NCI-H2171 (cell line): ENCODE measurements around the gene KNL1.
A peak's percentile ranks its signal among the peaks of the same experiment; 100 is the strongest.
"Not testable (repeated sequence)": the region's sequence is repeated elsewhere in the genome, so short reads cannot be mapped to it uniquely, and the experiment has no call there.

Source experiments
- DNase-seq: peaks from one replicate; lab custom pipeline; 2025; lab: John Stamatoyannopoulos, UW

The KNL1 gene

GRCh38 chr15:40593588-40594428, at the start of gene KNL1:
Gene KNL1 (plus strand): TSS chr15:40594249. CDS start chr15:40602932, 8,683 bp downstream.
- peak; percentile 84 for DNase-seq

DNA sequence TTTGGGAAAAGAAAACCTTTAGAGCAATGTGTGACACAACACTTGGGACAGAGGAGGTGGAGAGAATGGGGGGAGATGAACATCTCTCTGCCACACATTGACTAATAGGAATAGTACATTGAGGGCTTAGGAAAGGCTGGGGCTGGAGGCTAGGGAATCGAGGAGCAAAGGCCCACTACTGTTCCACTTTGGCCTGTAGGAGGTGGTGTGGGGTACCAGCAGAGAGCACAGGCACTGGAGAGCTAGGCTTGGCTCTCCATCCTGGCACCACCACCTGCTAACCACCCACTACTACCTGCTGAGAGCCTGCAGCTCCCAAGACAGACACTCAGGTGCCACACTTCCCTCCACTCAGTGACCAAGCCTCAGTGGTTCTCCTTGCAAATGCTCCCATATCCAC, 48.6 kb upstream of the KNL1 start:
- DNase-seq: no peak

GRCh38 chr15:40548610-40549009, 45.4 kb upstream of the KNL1 start:
- DNase-seq: no peak

DNA sequence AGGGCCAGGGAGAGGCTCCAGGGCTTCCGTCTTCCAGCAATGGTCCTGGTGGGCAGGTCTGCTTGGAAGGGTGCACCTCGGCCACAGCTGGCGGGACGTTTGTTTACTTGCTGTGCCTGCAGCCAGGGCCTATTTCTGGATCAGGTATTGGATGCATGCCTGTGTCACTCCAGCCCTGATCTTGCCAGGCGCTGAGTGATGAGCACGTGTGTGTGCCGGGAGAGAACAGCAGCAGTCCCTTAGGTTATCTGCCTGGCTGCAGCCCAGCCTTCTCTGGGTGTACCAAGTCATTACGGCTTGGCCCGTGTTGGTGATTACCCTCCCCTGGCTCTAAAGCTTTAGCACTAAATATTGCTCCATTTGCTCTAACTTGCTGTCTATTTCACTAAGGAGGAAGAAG, 44.2 kb upstream of the KNL1 start:
- no peak for DNase-seq

GRCh38 chr15:40550341-40551037, 43.6 kb upstream of the KNL1 start:
- DNase-seq: no peak

DNA sequence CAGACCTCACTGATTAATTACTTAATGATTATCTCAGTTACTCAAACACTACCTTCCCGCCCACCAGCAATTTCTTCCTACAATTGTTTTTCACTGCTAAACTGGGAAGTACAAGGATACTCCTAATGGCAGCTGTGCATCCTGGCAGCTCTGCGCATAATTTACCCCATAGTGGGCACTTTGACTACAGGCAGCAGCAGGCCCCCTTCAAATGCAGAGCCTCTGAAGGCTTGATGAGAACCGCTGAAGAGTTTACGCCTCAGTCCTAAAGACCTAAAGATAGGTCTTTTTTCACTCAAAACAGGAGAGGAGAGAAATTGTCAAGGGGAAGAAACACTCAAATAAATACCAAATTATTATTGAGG, 39.9 kb upstream of the KNL1 start:
- no peak for DNase-seq

GRCh38 chr15:40555876-40556275, 38.2 kb upstream of the KNL1 start:
- DNase-seq: no peak

- DNase-seq: no peak
Observed at GRCh38 chr15:40558952-40559742, 34.9 kb upstream of the KNL1 start.

DNA sequence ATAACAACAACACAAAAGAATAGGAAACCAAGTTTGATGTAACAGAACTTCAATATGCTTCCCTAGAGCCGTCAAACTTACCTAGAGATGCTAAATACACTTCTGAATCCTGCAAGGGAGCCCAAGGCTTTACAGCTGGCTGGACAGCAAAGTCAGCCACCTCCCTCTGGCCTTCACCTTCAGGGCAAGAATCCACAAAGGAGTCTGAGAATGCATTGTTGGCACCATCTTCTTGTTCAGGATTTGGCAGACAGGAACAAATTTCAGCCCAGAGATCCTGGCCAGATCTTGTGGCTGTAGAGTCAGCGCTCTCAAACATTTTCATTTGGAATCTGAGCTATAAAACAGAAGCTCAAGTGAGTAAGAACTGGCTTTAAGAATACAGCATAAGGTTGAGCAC, 31.4 kb upstream of the KNL1 start:
- DNase-seq: no peak

DNA sequence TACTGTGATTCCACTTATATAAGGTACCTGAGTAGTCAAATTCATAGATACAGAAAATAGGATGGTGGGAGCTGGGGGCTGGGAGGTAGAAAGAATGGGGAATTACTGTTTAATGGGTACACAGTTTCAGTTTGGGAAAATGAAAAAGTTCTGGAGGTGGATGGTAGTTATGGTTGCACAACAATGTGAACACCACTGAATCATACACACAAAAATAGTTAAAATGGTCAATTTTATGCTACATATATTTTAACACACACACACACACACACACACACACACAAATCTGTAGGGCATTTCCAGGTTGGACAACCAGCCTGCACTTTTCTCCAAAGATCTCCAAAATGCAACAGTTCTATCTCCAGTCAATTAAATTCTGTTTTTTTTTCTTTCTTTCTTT, 30.6 kb upstream of the KNL1 start:
- DNase-seq: no peak

GRCh38 chr15:40564591-40565332, 29.3 kb upstream of the KNL1 start, which contains the start of gene CCDC32:
Gene CCDC32 (minus strand): TSS chr15:40565042. CDS start chr15:40563015, 2,027 bp downstream.
- DNase-seq: peak; percentile 97

DNA sequence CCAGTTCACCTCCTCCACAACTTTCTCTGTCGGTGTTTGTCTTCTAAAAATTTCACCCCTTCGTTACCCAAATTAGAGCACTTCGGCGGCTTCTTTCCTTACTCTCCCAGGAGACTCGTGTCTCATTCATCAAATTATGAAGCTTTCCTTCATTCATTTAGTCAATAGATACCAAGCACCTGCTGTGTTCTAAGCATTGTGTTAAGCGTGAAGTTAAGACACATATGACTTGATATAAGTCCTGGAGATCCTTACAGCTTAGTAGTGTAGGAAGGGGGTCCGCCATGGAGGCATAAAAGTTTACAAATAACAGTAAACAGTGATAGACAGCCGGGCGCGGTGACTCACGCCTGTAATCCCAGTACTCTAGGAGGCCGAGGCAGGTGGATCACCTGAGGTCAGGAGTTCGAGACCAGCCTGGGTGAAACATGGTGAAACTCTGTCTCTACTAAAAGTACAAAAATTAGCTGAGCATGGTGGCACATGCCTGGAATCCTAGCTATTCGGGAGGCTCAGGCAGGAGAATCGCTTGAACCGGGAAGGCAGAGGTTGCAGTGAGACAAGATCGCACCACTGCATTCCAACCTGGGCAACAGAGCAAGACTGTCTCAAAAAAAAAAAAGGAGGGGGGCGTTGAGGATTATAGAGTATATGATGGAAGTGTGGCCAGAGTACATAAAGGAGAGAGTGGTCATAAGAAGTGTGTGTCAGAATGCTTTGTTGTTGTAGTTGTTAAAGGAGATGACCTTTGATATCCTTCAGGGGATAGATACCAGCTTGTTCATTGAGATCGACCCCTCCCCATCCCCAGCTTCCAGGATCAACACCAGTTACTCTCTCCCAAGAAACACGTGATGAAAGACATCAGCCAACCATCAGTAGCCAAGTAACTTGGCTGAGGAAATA, 28.5 kb upstream of the KNL1 start:
- peak; percentile 27 for DNase-seq

DNA sequence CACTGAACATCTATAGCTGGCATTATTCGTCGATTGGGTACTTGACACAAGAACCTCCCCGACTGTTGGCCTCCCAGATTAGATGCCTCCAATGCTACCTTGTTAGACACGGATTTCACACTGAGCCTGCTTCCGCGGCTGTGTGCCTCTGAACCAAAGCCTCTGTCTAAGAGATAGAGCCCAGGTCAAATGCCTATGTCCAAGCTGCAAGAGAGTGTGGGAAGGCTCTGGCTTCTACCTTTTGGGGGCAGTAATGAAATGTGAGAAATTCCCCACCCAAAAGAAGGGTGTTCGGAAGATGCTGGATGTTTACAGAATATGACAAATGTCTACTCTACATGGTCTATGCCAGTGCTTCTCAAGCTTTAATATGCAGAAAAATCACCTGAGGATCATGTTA, 26.9 kb upstream of the KNL1 start:
- DNase-seq: no peak

DNA sequence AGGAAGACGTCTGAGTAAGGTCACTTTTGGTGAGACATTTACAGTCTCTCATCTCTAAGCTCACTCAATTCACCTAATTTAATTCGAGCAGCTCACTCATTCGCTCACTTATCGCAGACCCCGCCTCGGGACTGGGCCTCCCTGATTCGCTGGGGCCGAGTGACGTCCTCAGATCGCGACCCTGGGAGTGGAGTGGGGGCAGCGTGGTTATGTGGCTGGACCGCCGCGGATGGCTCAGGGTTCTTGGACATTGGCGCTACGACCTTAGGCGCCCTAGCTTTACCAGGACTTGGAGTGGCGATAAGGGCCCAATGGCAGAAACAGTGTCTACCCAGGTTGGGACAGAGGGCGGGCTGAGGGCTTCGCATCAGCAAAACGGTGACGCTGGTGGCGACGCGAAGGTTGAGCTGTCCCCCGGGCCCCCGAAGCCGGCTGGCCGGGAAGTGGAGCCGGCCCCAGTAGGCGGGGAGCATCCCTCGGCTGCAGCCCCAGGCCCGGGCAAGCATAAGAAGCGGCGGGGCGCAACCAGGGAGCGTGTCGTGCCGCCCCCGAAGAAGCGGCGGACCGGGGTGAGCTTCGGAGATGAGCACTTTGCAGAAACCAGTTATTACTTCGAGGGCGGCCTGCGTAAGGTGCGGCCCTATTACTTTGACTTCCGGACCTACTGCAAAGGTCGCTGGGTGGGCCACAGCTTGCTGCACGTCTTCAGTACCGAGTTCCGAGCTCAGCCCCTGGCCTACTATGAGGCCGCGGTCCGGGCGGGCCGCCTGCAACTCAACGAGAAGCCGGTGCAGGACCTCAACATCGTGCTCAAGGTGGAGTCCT, 24.7 kb upstream of the KNL1 start, which contains the start of gene RPUSD2:
Gene RPUSD2, plus strand, starts transcription at position 171 of the 825 bp plus-strand sequence. Its CDS starts 39 bp downstream, at position 210.
- peak; percentile 92 for DNase-seq

DNA sequence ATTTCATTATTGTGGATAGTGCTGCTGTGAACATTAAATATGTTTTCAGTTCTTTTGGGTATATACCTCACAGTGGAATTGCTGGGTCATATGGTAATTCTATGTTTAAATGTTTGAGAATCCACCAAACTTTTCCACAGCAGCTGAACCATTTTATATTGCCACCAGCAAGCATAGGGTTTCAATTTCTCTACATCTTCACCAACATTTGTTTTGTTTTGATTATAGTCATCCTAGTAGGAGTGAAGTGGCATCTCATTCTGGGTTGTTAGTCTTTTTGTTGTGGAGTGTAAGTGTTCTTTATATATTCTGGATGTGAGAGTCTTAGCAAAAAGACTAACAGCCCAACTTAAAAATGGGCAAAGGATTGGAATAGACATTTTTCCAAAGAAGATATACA, 18.9 kb upstream of the KNL1 start:
- no peak for DNase-seq

DNA sequence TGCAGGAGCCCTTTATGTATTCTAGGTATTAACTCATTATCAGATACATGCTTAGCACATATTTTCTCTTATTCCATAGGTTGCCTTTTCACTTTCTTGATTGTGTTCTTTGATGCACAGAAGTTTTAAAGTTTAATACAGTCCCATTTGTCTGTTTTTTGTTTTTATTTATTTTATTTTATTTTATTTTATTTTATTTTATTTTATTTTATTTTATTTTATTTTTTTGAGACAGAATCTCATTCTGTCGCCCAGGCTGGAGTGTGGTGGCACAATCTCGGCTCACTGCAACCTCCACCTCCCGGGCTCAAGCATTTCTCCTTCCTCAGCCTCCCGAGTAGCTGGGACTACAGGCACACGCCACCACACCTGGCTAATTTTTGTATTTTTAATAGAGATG, 17.1 kb upstream of the KNL1 start:
- DNase-seq: not testable (repeated sequence)

DNA sequence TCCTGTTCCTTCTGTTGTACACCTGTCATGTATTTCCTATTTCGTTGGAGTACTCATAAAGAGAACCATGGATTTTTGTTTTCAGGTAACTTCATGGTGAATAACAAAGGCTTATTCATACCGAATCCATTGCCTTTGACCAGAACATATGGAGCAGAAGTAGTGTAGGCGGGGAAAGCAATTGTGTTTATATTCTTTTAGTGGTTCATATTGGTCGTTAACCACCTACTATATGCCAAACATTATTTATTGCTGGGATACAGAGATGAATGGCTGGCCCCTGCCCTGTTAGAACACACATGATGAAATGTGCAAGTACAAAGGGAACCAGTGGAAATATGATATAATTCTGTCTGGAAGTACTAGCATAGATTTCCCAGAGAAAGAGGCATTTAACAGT, 15.2 kb upstream of the KNL1 start:
- no peak for DNase-seq

- DNase-seq: not testable (repeated sequence)
Observed at GRCh38 chr15:40581796-40582195, 12.3 kb upstream of the KNL1 start.

- no peak for DNase-seq
Observed at GRCh38 chr15:40582726-40583246, 11.3 kb upstream of the KNL1 start.
